ENCODE results near the gene EIF4EBP3. TPM values are rescaled to one million over a fixed set of nuclear protein-coding genes. Genes with fewer than 3 reads are reported as not detected.

Gene EIF4EBP3
- total and polyA plus RNA-seq, 2 donors (not counting 3 experiments of a cell fraction or from before 2014, with no cell fraction given), result 3.7 to 7.6 TPM

DNA sequence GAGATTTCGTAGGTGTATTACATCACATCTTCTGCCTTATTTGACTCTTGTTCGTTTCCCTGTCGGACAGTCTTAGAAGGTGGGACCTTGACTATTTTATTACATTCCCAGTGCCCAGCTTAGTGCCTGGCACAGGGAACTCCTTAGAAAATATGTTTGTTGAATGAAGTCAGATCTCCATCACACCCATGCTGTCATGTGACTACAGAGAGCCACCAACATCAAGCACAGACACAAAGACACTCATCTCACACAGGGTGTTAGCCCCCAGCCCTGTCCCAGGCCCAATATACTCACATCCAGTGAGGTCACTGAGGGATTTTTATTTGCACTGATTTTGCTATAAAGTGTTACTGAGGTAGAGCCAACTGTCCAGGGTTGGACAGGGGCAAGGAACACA lies 10.5 kb downstream of the EIF4EBP3 start:
- Histone ChIP-seq H4K20me1 (replicated peaks; ENCODE audit: control insufficient read depth, extremely low read depth, insufficient read depth, low read length) (no peaks in the 10 kb centered on the region), H3K4me1 (ENCODE audit: control insufficient read depth, extremely low read depth, insufficient read depth, low read length) (peaks cover 15% of the 10 kb centered on the region), H3K27me3 (ENCODE audit: control insufficient read depth in 2 of 2, insufficient read depth in 2 of 2, low read length in 2 of 2) (no peaks in the 10 kb centered on the region), H3K9ac (replicated peaks; ENCODE audit: extremely low read depth, insufficient read depth, low read length) (no peak overlapping the region), H3K4me3 (replicated peaks in 1 of 3; ENCODE audit: insufficient read depth in 1 of 3, low read depth in 1 of 3, low read length in 3 of 3) (no peak overlapping the region), H2AFZ (ENCODE audit: low read depth, low read length) (no peak overlapping the region), H3K79me2 (ENCODE audit: control insufficient read depth, insufficient read depth, low read length) (peaks cover 35% of the 10 kb centered on the region), H3K9me3 (replicated peaks; ENCODE audit: control insufficient read depth, insufficient read depth, low read length) (no peaks in the 10 kb centered on the region), H3K27ac (ENCODE audit: insufficient read depth, low read depth, low read length) (peak overlapping the region; percentile 79), H3K4me2 (ENCODE audit: insufficient read depth, low read length) (no peak overlapping the region), H3K9me1 (replicated peaks; ENCODE audit: control insufficient read depth, extremely low read depth, insufficient read depth, low read length) (no peaks in the 10 kb centered on the region), H3K36me3 (ENCODE audit: control insufficient read depth in 2 of 2, extremely low read depth in 1 of 2, insufficient read depth in 2 of 2, low read length in 2 of 2) (no peaks in the 10 kb centered on the region)
- intact Hi-C loops (cut with micrococcal nuclease), result loop anchor here (1.0 to 2.0 kb wide), 2 partner anchors 11 to 81 kb away; partner anchors contain the start of genes EIF4EBP3 and TMCO6
- DNase-seq (ENCODE audit: low read depth, low spot score) (no peak), FAIRE-seq (no peak)
- POLR2A ChIA-PET, result interaction anchor here (1.3 kb wide), 2 partner anchors 10 to 90 kb away, joined by 3 to 7 read pairs; partner anchors contain the start of genes EIF4EBP3, IK and NDUFA2
- BruUV-seq (replicated peaks), result no TSS peak
- CTCF ChIA-PET, result interaction anchor here (1.3 to 3.9 kb wide), 3 partner anchors 11 to 77 kb away, joined by 6 to 18 read pairs (median 13); partner anchors contain the start of genes CD14 and EIF4EBP3
- TF ChIP-seq, protein P1, sequence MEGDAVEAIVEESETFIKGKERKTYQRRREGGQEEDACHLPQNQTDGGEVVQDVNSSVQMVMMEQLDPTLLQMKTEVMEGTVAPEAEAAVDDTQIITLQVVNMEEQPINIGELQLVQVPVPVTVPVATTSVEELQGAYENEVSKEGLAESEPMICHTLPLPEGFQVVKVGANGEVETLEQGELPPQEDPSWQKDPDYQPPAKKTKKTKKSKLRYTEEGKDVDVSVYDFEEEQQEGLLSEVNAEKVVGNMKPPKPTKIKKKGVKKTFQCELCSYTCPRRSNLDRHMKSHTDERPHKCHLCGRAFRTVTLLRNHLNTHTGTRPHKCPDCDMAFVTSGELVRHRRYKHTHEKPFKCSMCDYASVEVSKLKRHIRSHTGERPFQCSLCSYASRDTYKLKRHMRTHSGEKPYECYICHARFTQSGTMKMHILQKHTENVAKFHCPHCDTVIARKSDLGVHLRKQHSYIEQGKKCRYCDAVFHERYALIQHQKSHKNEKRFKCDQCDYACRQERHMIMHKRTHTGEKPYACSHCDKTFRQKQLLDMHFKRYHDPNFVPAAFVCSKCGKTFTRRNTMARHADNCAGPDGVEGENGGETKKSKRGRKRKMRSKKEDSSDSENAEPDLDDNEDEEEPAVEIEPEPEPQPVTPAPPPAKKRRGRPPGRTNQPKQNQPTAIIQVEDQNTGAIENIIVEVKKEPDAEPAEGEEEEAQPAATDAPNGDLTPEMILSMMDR (IDR thresholded peaks at IDR 0.05; ENCODE audit: extremely low read depth in 1 of 2, insufficient read depth in 1 of 2, low read depth in 1 of 2, low read length in 2 of 2), result no peak
- TF ChIP-seq POLR2AphosphoS5 (IDR thresholded peaks at IDR 0.05; ENCODE audit: insufficient read depth, low read depth, low read length) (no peak), POLR2A (IDR thresholded peaks at IDR 0.05; ENCODE audit: low read depth, low read length) (no peak), FOS (IDR thresholded peaks at IDR 0.05; ENCODE audit: borderline replicate concordance, insufficient read depth, low read length) (no peak), JUN (IDR thresholded peaks at IDR 0.05; ENCODE audit: borderline replicate concordance, insufficient read depth, insufficient read length, low read depth) (no peak), GATA2 (IDR thresholded peaks at IDR 0.05; ENCODE audit: insufficient read depth, insufficient read length, low read depth, low read length) (no peak), EZH2 (IDR thresholded peaks at IDR 0.05; ENCODE audit: borderline replicate concordance, low read depth, low read length, severe bottlenecking) (no peak), MYC (IDR thresholded peaks at IDR 0.05; ENCODE audit: low read depth, low read length) (no peak)
- TF ChIP-seq, protein P2, sequence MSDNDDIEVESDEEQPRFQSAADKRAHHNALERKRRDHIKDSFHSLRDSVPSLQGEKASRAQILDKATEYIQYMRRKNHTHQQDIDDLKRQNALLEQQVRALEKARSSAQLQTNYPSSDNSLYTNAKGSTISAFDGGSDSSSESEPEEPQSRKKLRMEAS (IDR thresholded peaks at IDR 0.05; ENCODE audit: insufficient read depth, insufficient read length), result no peak
- dilution Hi-C loops (cut with MboI; ENCODE audit: extremely low pct_ligation_motif_present, low sequenced_read_pairs), result no loop called here

Measured in endothelial cell of umbilical vein (primary cell).